Activated gamma-delta T cell treated with Interleukin-2 at 50 U/mL for 16 hours (primary cell): Measurements from ENCODE around the gene F2.

Experiments
- DNase-seq: peaks from one replicate; pipeline ENCODE4 v3.0.0-alpha.2; 2020

The F2 gene

DNA sequence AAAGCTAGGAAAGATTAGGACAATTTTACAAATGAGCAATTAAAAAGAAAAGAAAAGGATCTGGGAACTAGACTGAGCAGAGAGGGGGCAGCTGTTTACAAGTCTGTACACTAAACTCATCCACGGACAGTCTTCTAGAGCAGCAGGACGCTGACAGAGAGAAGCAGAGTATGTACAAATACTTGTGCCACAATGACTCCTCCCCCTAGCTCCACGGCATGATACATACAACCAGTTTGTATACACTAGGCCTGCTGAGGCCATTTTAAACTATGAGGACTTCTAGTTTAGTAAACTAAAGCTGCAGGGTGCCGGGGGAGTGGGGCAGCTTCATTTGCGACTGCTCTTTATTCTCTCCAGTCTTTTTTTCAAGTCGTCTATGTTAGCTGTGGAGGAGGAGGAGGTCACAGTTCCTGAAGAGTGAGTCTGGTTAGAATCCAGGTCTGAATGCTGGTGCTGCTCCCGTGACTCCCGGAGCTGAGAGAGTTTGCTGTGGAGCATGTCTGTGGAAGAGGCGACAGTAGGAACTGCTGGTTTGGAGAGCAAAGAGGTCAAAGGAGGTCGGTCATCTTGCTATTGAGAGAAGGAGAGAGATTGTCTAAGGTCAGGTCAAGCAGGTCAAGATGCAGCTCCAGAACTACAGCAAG, 24.8 kb downstream of the F2 start:
- no peak for DNase-seq

DNA sequence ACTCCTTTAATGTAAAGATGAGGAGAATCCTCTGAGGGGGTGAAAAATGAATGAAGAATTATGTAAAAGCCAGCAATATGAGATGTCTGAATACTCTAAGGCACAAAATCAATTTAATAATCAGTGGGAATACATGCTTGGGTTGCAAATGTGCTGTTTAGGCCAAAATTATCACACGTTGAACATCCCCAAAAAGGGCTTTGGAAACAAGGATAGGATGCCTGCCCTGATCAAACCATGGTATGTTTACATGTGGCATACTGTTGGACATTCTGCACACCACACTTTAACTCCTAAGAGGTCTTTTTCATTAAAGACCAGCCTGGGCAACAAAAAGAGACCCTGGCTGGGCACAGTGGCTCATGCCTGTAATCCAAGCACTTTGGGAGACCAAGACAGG, 26.3 kb downstream of the F2 start:
- no peak for DNase-seq

DNA sequence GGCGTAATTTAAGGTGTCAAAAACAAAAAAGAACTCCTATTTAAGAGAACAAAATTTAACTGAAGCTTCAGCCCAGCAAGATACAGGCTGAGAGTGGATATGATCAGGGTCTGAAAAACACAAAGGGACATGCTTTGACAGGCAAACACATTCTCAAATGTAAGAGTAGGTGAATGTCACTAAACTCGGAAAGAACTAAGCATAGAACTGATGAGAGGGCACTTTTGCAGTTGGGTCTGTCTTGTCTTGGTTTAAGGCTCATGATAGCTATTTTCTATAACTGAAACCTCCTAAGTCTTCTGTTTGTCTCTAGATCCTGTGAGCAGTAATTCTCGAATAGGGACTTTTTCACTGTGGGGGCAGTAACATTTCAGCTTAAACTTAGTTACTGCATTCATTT, 27.0 kb downstream of the F2 start:
- DNase-seq: no peak

DNA sequence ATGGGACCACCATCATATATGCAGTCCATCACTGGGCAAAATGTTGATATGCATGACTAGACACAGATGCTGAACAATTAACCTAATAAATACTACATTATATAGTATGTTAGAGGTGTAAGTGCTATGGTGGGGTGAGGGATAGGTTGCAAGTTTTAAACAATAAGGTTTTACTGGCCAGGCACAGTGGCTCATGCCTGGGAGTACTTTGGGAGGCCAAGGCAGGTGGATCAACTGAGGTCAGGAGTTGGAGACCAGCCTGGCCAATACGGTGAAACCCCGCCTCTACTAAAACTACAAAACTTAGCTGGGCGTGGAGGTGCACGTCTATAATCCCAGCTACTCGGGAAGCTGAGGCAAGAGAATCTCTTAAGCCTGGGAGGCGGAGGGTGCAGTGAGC, 28.1 kb downstream of the F2 start:
- DNase-seq: no peak

DNA sequence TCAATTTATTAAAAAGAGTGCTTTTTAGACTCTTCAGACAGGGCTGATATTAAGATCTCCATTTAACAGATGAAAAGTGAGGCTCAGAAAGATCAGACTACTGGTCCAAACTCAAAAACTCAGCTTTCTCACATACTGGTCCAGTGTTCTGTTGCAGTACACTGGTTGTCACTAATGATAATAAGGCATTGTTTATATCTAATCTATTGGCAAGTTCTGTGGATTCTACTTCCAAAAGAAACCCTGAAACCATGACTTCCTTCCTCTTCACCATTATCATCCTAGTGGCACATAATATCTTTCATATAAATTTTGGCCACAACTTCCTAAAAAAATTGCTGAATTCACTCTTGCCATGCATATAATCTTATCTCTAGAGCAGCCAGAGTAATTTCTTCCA, 36.9 kb downstream of the F2 start:
- DNase-seq: no peak

DNA sequence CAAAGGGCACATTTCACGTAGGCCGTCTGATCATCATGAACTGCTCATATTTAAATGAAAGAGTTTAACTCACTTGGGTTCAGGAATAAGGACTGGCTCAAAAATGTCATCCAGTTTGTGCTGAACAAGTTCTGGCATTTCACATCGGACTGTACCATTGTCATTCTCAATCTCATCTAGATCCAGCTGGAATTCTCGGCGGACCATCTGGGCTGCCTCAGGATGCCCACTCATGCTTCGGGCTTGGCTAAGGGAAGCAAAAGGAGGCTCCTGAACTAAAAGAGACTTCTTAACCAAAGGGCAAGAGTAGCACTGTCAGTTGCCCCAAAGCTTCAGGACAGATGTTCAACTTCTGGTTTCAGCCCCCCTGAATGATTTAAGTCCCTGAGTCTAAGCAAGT, 40.2 kb downstream of the F2 start:
- no peak for DNase-seq

DNA sequence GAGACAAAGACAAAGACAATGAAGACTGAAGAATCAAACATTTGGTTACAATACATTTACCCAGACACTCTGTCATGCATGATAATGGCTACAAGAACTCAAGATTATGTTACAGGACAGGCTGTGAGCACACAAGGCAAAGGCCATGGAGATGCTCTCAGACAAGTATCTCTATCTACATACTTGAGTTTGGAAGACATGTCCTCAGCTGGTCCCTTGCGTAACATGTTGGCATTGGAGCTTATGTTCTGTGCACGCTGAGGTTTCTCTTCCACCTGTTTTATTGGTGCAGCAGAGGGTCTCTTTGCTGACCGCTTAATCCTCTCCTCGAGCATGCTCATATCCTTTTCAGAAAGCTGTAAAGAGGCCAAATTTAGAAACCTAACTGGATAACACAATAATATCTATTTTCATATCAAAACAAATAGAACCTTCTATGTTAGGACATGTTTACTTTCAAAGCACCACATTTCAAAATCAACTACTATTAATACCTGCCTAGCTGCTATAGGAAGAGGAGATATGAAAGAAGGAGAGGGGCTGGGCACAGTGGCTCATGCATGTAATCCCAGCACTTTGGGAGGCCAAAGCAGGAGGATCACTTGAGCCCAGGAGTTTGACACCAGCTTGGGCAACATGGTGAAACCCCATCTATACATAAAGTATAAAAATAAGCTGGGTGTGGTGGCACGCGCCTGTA, 41.6 kb downstream of the F2 start:
- no peak for DNase-seq

DNA sequence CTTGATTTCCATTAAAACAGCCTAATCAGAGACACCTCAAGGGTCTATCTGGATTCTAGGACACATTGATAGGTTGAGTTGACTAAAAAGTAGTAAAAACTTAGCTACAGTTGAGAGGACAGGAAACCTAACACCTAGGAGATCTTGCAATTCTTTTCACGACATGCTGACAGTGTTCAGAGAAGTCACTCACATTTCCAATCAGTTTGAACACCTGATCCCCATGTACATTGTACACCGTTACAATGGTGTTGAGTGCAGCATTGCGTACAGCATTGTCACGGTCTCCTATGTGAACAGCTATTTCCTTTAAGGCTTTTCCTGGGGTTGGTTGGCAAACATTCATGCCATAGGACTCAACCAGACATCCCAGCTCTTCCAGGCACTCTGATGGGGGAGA, 42.8 kb downstream of the F2 start:
- no peak for DNase-seq

DNA sequence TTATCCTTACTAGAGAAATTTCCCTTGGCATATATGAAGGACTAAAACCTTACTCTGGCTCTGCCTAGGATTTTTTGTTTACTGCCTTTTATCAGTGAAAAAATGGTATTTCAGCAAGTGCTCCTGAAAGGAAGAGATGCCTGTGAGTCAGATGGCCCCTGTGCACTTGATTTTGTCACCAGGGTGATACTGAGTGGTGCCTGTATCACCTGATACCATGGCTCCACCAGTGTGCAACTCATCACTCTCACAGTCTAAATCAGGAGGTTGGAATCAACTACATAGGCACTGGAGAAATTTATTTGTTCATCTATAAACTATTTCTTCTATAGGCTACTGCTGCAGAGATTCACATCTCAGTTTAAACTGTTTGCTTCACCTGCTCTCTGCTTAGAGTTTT, 43.2 kb downstream of the F2 start:
- no peak for DNase-seq

DNA sequence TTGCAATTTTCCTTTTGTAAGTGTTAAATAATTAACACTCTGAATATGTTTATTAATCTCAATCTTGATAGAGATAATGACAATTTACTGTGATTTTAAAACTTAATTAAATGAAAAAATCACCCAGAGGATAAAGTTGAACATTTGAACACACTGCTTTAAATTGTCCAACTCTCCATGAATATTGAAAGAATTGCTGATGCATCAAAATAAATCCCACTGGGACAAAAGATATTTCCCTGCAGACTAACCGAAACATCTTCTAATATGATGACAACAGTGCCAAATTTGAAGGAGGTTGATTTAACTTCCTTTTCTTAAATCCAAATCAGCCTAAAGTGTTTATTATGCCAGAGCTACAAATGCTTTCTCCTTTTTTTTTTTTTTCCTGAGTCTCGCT, 47.6 kb downstream of the F2 start:
- DNase-seq: no peak

DNA sequence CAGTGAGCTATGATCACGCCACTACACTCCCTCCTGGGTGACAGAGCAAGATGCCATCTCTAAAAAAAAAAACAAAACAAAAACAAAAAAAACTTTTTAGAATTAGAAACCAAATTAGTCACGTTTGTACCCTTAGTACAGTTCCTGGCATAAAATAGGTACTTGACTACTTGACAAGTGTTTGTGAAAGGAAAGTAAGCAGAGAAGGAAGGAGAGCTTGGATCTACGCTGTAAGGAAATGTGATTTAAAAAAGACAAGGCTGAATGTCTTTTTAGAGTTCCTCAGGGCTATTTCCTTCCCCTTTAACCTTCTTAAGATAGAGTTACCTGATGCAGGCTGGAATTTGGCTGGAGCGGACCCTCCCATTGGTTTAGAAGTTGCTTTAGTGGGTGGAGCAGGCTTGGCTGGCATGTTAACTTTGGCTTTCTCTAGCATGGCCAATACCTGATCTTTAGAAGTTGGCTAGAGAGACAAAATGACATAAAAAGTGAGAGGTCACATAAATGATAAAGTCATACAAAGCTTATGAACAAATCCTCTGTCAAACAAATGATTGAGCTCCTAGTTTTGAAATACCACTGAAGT, 50.7 kb downstream of the F2 start:
- DNase-seq: no peak

DNA sequence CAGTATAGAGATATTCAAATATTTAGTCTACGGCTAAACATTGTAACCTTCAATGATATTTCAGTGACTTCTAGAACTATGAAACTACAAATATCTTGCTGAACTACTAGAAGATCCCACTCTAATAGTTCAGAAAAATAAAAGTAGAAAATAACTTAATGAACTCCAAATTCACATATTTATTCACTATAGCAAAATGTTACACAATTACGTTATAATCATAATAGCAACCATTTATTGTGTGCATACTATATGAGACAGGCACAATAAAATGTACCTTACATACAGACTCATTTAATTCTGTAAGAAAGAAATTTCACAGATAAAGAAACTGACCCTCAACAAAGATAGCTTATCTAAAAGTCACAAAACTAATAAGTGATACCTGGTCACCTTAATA, 57.9 kb downstream of the F2 start:
- no peak for DNase-seq

DNA sequence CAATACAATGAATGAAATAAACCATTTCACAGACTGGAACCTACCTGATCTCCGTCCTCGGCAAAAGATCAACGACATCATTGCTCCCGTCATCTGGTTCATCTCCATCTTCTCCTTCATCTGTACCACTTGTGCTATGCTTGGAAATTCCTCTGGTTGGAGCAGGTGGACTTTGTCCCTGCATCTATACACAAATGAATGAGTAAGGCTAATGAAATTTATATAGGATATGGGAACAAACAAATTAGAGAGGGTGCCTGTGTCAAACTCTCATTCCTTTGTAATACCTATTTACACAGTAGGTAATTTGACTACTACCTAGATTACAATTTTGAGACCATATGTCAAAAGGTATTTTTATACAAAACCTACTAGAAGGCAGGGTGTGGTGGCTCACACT, 59.4 kb downstream of the F2 start:
- DNase-seq: no peak
